GM18858 (cell line): ENCODE results near the gene TNN.

ENCODE experiments used
- ATAC-seq: cut with Tn5 transposase; IDR thresholded peaks from one replicate; pipeline ENCODE4 v1.9.1; 2021; ENCODE audit not compliant: unreplicated experiment

The TNN gene

GRCh38 chr1:175062858-175063257 is 4.8 kb upstream of the TNN start:
- no peak for ATAC-seq

- no peak for ATAC-seq
Measured at GRCh38 chr1:175070818-175071217, 3.2 kb downstream of the TNN start.

GRCh38 chr1:175071276-175071943 is 3.8 kb downstream of the TNN start:
- ATAC-seq = no peak

- ATAC-seq = peak; percentile 81
Measured at GRCh38 chr1:175072099-175072951, 4.7 kb downstream of the TNN start.

GRCh38 chr1:175073061-175073460 is 5.4 kb downstream of the TNN start:
- ATAC-seq = no peak

GRCh38 chr1:175073633-175074032 is 6.0 kb downstream of the TNN start:
- ATAC-seq = no peak

- ATAC-seq = no peak
Measured at GRCh38 chr1:175075572-175076568, 8.2 kb downstream of the TNN start.

GRCh38 chr1:175077356-175078030 is 9.9 kb downstream of the TNN start:
- no peak for ATAC-seq

- ATAC-seq = no peak
Measured at GRCh38 chr1:175078629-175079028, 11.0 kb downstream of the TNN start.

- no peak for ATAC-seq
Measured at GRCh38 chr1:175079338-175079737, 11.7 kb downstream of the TNN start.

GRCh38 chr1:175080030-175080429 is 12.4 kb downstream of the TNN start:
- ATAC-seq = no peak

GRCh38 chr1:175081983-175082382 is 14.3 kb downstream of the TNN start:
- no peak for ATAC-seq

- ATAC-seq = no peak
Measured at GRCh38 chr1:175088525-175088951, 20.9 kb downstream of the TNN start.

GRCh38 chr1:175089136-175089718 is 21.6 kb downstream of the TNN start:
- ATAC-seq = no peak

- no peak for ATAC-seq
Measured at GRCh38 chr1:175090780-175091179, 23.1 kb downstream of the TNN start.

GRCh38 chr1:175094626-175095025 is 27.0 kb downstream of the TNN start:
- no peak for ATAC-seq

- no peak for ATAC-seq
Measured at GRCh38 chr1:175095069-175095468, 27.4 kb downstream of the TNN start.

GRCh38 chr1:175095978-175096607 is 28.5 kb downstream of the TNN start:
- no peak for ATAC-seq

GRCh38 chr1:175097361-175097760 is 29.7 kb downstream of the TNN start:
- no peak for ATAC-seq

- no peak for ATAC-seq
Measured at GRCh38 chr1:175099916-175100315, 32.3 kb downstream of the TNN start.
